Mesendoderm (in vitro differentiated cells): ENCODE results near the gene KIF17.

ENCODE experiments used
- DNase-seq: peaks from one replicate; pipeline ENCODE4 v3.0.0; 2013
- H2AK5ac ChIP-seq: 2 replicates; pipeline ENCODE4 v1.6.1; 2013; ENCODE audit warnings: low read length, inconsistent platforms
- H2BK120ac ChIP-seq: 2 replicates; pipeline ENCODE4 v1.6.1; 2013; ENCODE audit warnings: low read depth, mild to moderate bottlenecking, low read length, moderate library complexity, mixed read lengths
- H2BK15ac ChIP-seq: replicated peaks from 2 replicates; pipeline ENCODE4 v1.6.1; 2013; ENCODE audit warnings: low read depth, mild to moderate bottlenecking, moderate library complexity
- H2BK5ac ChIP-seq: 2 replicates; pipeline ENCODE4 v1.6.1; 2013; ENCODE audit warnings: low read length, inconsistent platforms
- H3K18ac ChIP-seq: 2 replicates; pipeline ENCODE4 v1.6.1; 2013; ENCODE audit warnings: mild to moderate bottlenecking, low read length, mixed read lengths
- H3K23ac ChIP-seq: one replicate; pipeline ENCODE4 v1.6.1; 2013; ENCODE audit warnings: low read length
- H3K27ac ChIP-seq: 2 replicates; pipeline ENCODE4 v1.5.1; 2013; ENCODE audit warnings: low read depth, mild to moderate bottlenecking, inconsistent platforms, low read length, moderate library complexity
- H3K27me3 ChIP-seq: 2 replicates; pipeline ENCODE4 v1.6.1; 2013; ENCODE audit warnings: low read length, control low read depth, mild to moderate bottlenecking, inconsistent platforms; ENCODE audit not compliant: insufficient read depth, poor library complexity
- H3K36me3 ChIP-seq: 2 replicates; pipeline ENCODE4 v1.6.1; 2013; ENCODE audit warnings: low read length, inconsistent platforms; ENCODE audit not compliant: control insufficient read depth, insufficient read depth
- H3K4ac ChIP-seq: one replicate; pipeline ENCODE4 v1.6.1; 2013; ENCODE audit warnings: low read depth, mild to moderate bottlenecking, low read length, moderate library complexity
- H3K4me1 ChIP-seq: 2 replicates; pipeline ENCODE4 v1.6.1; 2013; ENCODE audit warnings: low read depth, low read length, inconsistent platforms; ENCODE audit not compliant: control insufficient read depth
- H3K4me2 ChIP-seq: 2 replicates; pipeline ENCODE4 v1.6.1; 2013; ENCODE audit warnings: low read length
- H3K4me3 ChIP-seq: 2 replicates; pipeline ENCODE4 v1.5.1; 2013; ENCODE audit warnings: mild to moderate bottlenecking, low read length
- H3K56ac ChIP-seq: one replicate; pipeline ENCODE4 v1.6.1; 2013; ENCODE audit warnings: low read length
- H3K79me1 ChIP-seq: 2 replicates; pipeline ENCODE4 v1.6.1; 2013; ENCODE audit warnings: low read length, inconsistent platforms
- H3K79me2 ChIP-seq: 2 replicates; pipeline ENCODE4 v1.6.1; 2013; ENCODE audit warnings: mild to moderate bottlenecking, low read length; ENCODE audit not compliant: control insufficient read depth, insufficient read depth
- H3K9ac ChIP-seq: 2 replicates; pipeline ENCODE4 v1.6.1; 2013; ENCODE audit warnings: low read length, inconsistent platforms
- H4K5ac ChIP-seq: one replicate; pipeline ENCODE4 v1.6.1; 2013; ENCODE audit warnings: low read length
- H4K8ac ChIP-seq: one replicate; pipeline ENCODE4 v1.6.1; 2013; ENCODE audit warnings: low read depth, mild to moderate bottlenecking, control low read depth, low read length, moderate library complexity
- WGBS: extraction: QIAGEN DNeasy Blood & Tissue Kit; methylation state at CpG from one replicate; pipeline ENCODE4 v1.1.7; 2013; ENCODE audit warnings: low lambda C conversion rate, missing lambda C conversion rate; ENCODE audit not compliant: insufficient coverage; ENCODE audit errors: extremely low coverage; 5-methylcytosine and 5-hydroxymethylcytosine counted together

The KIF17 gene

DNA sequence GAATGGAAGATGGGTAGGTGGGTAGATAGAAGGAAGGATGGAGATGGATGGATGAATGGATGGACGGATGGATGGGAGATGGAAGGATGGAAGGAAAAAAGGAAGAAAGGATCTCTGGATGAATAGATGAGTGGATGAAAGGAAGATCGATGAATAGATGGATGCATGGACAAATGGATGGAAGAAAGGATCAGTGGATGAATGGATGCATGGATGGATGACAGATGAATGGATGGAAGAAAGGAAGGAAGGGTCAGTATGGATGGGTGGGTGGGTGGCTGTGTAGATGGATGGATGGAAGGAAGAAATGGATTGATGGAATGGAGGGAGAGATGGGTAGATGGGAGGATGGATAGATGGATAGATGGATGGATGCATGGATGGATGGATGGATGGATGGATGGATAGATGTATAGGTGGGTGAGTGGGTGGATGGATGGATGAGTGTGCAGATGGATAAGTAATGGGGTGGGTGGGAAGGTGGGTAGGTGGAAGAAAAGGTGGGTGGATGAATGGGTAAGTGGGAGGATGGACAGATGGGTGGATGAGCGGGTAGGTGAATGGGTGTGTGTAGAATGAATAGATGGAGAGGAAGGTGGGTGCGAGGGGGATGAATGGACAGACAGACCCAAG is 14.6 kb downstream of the KIF17 start:
- no peak overlapping the region for H4K8ac ChIP-seq
- H4K5ac ChIP-seq, result no peak overlapping the region
- no peaks in the 10 kb centered on the region for H3K36me3 ChIP-seq
- H2BK120ac ChIP-seq, result no peak overlapping the region
- no peak overlapping the region for H3K9ac ChIP-seq
- no peak overlapping the region for H3K18ac ChIP-seq
- 100% methylated on average over 3 of the region's 4 CpGs for WGBS
- H2BK15ac ChIP-seq, result no peak overlapping the region
- H3K27me3 ChIP-seq, result no peaks in the 10 kb centered on the region
- H2AK5ac ChIP-seq, result no peak overlapping the region
- H3K4me1 ChIP-seq, result no peaks in the 10 kb centered on the region
- DNase-seq, result no peak
- no peak overlapping the region for H3K27ac ChIP-seq
- H3K4me3 ChIP-seq, result no peak overlapping the region
- no peaks in the 10 kb centered on the region for H3K79me2 ChIP-seq
- H3K23ac ChIP-seq, result no peak overlapping the region
- H3K79me1 ChIP-seq, result no peaks in the 10 kb centered on the region
- H2BK5ac ChIP-seq, result no peak overlapping the region
- H3K4me2 ChIP-seq, result no peak overlapping the region
- no peak overlapping the region for H3K56ac ChIP-seq
- H3K4ac ChIP-seq, result no peak overlapping the region

DNA sequence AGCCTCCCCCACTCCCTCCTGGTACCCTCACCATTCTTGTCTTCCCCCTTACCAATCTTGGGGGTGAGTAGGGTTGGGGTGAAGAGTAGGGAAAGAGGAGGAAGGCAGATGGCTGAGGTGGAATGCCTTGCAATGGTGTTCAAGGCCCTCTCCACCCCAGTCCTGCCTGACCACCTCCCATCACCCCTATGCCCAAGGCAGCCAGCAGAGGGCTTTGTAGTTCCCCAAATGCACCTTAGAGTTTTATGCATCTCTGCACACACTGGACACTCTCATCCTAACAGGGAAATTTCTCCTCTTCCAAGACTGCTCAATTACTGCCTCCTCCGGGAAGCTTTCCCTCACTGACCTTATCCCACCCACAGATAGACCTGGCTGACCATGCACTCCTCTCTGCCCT is 15.4 kb downstream of the KIF17 start:
- Histone ChIP-seq H3K27ac (no peak overlapping the region), H3K36me3 (no peaks in the 10 kb centered on the region), H2BK15ac (no peak overlapping the region), H3K27me3 (no peaks in the 10 kb centered on the region), H3K23ac (no peak overlapping the region), H2AK5ac (no peak overlapping the region), H3K9ac (no peak overlapping the region), H3K79me1 (no peaks in the 10 kb centered on the region), H2BK5ac (no peak overlapping the region), H3K79me2 (no peaks in the 10 kb centered on the region), H3K4me1 (no peaks in the 10 kb centered on the region), H3K56ac (no peak overlapping the region), H3K4me2 (no peak overlapping the region), H3K18ac (no peak overlapping the region), H4K8ac (no peak overlapping the region), H3K4ac (no peak overlapping the region), H2BK120ac (no peak overlapping the region), H3K4me3 (no peak overlapping the region), H4K5ac (no peak overlapping the region)
- DNase-seq, result no peak
- WGBS, result no CpG with 5 or more reads among the region's 1 CpG

DNA sequence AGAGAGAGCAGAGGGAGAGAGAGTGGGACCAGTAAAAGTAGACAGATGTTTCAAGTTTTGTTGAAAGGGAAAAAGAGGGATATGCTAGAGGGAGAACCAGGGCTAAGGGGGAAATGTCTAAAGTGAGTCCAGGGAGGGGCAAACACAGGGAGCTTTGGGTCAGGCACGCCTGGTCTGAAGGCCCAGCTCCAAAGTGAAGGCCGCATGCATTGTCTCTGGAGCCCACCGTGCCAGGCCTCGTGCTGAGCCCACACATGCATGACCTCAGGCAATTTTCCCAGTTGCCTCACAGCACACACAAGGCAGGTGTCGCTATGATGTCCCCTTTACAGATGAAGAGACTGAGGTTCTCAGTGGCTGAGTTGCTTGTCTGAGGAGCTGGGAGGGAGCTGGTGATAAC is 16.0 kb downstream of the KIF17 start:
- no CpG with 5 or more reads among the region's 5 CpGs for WGBS
- H3K27me3 ChIP-seq, result no peaks in the 10 kb centered on the region
- H3K36me3 ChIP-seq, result no peaks in the 10 kb centered on the region
- no peaks in the 10 kb centered on the region for H3K4me1 ChIP-seq
- no peak overlapping the region for H2AK5ac ChIP-seq
- H3K56ac ChIP-seq, result no peak overlapping the region
- H3K4ac ChIP-seq, result no peak overlapping the region
- no peaks in the 10 kb centered on the region for H3K79me1 ChIP-seq
- no peak overlapping the region for H2BK5ac ChIP-seq
- no peak overlapping the region for H3K18ac ChIP-seq
- no peak for DNase-seq
- H3K27ac ChIP-seq, result no peak overlapping the region
- no peak overlapping the region for H3K4me2 ChIP-seq
- no peak overlapping the region for H3K23ac ChIP-seq
- H3K79me2 ChIP-seq, result no peaks in the 10 kb centered on the region
- H3K4me3 ChIP-seq, result no peak overlapping the region
- no peak overlapping the region for H2BK15ac ChIP-seq
- H4K8ac ChIP-seq, result no peak overlapping the region
- H2BK120ac ChIP-seq, result no peak overlapping the region
- no peak overlapping the region for H3K9ac ChIP-seq
- no peak overlapping the region for H4K5ac ChIP-seq

DNA sequence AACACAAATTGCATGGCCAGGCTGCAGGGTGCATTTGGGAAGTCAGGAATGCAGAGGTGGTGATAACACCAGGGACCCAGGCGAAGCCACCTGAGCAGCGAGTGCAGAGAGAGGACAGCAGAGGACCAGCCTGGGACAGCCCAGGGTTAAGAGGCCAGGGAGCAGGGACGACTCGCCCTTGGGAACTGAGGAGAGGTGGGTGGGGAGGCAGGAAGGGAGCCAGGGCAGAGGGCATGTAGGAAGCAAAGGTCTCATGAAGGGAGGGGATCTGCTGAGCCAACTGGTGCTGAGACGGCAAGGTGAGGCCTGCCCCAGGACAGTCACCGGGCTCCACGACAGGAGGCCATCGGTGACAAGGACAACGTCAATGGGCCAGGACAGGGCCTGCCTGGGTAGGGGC is 16.4 kb downstream of the KIF17 start:
- Histone ChIP-seq H3K79me2 (no peaks in the 10 kb centered on the region), H4K8ac (no peak overlapping the region), H3K4ac (no peak overlapping the region), H3K79me1 (no peaks in the 10 kb centered on the region), H4K5ac (no peak overlapping the region), H3K23ac (no peak overlapping the region), H3K27ac (no peak overlapping the region), H2BK5ac (no peak overlapping the region), H3K4me2 (no peak overlapping the region), H3K18ac (no peak overlapping the region), H3K4me3 (no peak overlapping the region), H2AK5ac (no peak overlapping the region), H3K36me3 (no peaks in the 10 kb centered on the region), H3K9ac (no peak overlapping the region), H2BK120ac (no peak overlapping the region), H3K27me3 (no peaks in the 10 kb centered on the region), H3K56ac (no peak overlapping the region), H3K4me1 (no peaks in the 10 kb centered on the region), H2BK15ac (no peak overlapping the region)
- DNase-seq, result no peak
- no CpG with 5 or more reads among the region's 9 CpGs for WGBS

DNA sequence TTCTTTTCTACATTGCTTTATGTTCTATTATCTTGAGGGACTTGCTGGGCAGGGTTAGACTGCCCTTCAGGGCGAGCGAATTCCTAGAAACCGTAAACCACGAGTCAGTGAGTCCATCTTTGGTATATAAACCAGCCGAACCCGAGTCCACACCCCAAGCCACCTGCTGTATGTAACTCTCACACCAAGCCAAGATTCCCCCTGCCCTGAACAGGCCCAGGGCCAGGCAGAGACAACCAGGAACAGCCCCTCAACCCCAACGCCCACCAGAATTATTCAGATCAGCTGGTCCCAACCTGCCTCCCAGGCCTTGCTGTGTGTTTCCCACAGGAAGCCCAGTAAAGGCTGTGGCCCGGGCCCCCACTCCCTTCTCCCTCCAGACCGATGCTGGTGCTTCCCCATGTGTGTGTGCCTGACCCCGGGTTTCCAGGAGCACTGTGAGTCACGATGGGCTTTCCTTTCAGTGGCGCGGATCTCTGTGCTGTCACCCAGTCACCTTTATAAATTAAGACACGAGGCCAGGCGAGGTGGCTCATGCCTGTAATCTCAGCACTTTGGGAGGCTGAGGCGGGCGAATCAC is 17.1 kb downstream of the KIF17 start:
- Histone ChIP-seq H2AK5ac (no peak overlapping the region), H2BK15ac (no peak overlapping the region)

DNA sequence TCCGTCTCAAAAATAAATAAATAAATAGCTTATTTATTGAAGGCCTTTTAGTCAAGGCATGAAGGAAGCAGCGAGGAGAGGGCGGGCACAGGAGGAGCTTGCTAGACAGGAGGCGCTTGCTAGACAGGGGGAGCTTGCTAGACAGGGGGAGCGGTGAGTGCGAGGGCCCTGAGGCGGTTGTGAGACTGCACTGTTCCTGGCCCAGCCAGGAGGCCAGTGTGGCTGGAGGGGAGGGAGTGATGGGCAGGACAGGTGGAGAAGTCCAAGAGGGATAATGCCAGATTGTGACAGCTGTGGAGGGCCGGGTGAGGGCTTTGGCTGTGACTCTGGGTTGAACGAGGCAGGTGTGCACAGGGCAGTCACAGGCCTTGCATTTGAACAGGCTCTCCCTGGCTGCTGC is 18.2 kb downstream of the KIF17 start:
- Histone ChIP-seq H3K27ac (no peak overlapping the region), H3K4me1 (no peaks in the 10 kb centered on the region), H3K36me3 (no peaks in the 10 kb centered on the region), H3K4me2 (no peak overlapping the region), H3K4me3 (no peak overlapping the region), H3K56ac (no peak overlapping the region), H3K4ac (no peak overlapping the region), H2BK5ac (no peak overlapping the region), H3K18ac (no peak overlapping the region), H3K23ac (no peak overlapping the region), H3K9ac (no peak overlapping the region), H2AK5ac (no peak overlapping the region), H4K5ac (no peak overlapping the region), H2BK15ac (no peak overlapping the region), H3K79me2 (no peaks in the 10 kb centered on the region), H4K8ac (no peak overlapping the region), H3K79me1 (no peaks in the 10 kb centered on the region), H2BK120ac (no peak overlapping the region), H3K27me3 (no peaks in the 10 kb centered on the region)
- no peak for DNase-seq
- no CpG with 5 or more reads among the region's 9 CpGs for WGBS

More for the DNA sequence above, 17.1 kb downstream of the KIF17 start:
- no peak for DNase-seq
- H3K4me3 ChIP-seq, result no peak overlapping the region
- no peaks in the 10 kb centered on the region for H3K79me1 ChIP-seq
- H4K8ac ChIP-seq, result no peak overlapping the region
- no peaks in the 10 kb centered on the region for H3K27me3 ChIP-seq
- H3K23ac ChIP-seq, result no peak overlapping the region
- no peak overlapping the region for H3K9ac ChIP-seq
- no peak overlapping the region for H2BK120ac ChIP-seq
- no peaks in the 10 kb centered on the region for H3K4me1 ChIP-seq
- no peak overlapping the region for H3K4ac ChIP-seq
- no peaks in the 10 kb centered on the region for H3K79me2 ChIP-seq
- H3K56ac ChIP-seq, result no peak overlapping the region
- H3K18ac ChIP-seq, result no peak overlapping the region
- no CpG with 5 or more reads among the region's 17 CpGs for WGBS
- no peak overlapping the region for H4K5ac ChIP-seq
- no peak overlapping the region for H3K27ac ChIP-seq
- no peak overlapping the region for H2BK5ac ChIP-seq
- no peak overlapping the region for H3K4me2 ChIP-seq
- H3K36me3 ChIP-seq, result no peaks in the 10 kb centered on the region
